NCI-H2227 (cell line): ENCODE results near the gene STIM2.
"Not testable (repeated sequence)": the region's sequence is repeated elsewhere in the genome, so short reads cannot be mapped to it uniquely, and the experiment has no call there.

Source experiments
- DNase-seq: peaks from one replicate; lab custom pipeline; 2025; ENCODE audit not compliant: unreplicated experiment; lab: John Stamatoyannopoulos, UW

The STIM2 gene

DNA sequence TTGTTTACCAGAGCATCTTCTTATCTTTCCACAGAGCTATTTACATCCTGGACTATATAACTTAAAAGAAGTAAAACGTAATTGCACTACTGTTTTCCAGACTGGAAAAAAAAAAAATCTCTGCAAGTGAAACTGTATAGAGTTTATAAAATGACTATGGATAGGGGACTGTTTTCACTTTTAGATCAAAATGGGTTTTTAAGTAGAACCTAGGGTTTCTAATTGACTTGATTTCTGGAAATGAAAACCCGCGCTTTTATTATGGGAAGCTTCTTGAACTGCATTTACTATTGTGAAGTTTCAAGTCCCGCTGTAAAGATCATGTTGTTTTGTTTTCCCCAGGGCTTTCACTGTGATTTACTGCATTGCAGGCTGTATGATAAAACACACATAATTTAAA is 162.7 kb downstream of the STIM2 start:
- DNase-seq: no peak

DNA sequence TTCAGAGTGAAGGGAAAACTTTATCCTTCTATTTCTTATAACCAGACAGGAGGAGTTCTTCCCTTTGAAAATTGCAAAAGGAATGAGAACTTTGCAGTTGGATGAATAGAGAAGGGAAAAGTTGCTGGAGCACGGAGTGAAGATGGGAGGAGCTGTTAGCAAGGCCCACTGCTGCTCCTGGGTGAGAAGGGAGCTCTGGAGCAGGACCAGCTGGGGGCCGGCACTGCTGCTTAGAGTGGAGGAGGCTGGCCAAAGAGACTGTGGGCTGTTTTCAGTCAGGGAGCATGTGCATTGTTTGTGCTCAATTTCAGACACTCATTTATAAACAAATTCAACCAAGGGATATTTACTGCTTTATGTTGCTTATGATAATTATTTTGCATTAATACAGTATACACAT is 164.2 kb downstream of the STIM2 start:
- DNase-seq: no peak

DNA sequence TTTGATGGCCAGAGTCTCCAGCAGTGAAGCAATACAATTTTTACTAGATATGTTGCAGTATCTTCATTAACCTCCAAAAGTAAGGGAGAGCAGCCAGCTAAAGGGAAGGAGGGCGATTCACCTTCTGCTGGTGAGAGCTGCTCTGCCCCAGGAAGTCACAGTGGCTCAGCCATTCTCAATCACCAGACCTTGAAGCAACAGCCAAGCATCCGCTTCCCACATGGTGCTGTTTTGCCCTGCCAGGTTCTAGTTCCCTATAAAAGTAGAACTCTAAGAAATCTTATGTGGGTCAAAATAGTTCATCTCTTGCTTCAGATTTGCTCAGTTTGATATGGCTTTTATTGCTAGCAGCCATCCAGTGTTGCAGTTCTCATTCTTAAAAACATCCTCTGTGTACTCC is 166.8 kb downstream of the STIM2 start:
- DNase-seq: no peak

DNA sequence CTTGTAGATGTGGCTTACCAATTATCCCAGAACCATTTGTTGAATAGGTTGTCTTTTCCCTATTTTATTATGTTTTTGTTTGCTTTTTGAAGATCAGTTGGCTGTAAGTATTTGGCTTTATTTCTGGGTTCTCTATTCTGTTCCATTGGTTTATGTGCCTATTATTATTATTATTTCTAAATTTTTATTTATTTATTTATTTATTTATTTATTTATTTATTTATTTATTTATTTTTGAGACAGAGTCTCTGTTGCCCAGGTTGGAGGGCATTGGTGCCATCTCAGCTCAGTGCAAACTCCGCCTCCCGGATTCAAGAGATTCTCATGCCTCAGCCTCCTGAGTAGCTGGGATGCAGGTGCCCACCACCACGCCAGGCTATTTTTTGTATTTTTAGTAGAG is 174.5 kb downstream of the STIM2 start:
- DNase-seq: not testable (repeated sequence)

DNA sequence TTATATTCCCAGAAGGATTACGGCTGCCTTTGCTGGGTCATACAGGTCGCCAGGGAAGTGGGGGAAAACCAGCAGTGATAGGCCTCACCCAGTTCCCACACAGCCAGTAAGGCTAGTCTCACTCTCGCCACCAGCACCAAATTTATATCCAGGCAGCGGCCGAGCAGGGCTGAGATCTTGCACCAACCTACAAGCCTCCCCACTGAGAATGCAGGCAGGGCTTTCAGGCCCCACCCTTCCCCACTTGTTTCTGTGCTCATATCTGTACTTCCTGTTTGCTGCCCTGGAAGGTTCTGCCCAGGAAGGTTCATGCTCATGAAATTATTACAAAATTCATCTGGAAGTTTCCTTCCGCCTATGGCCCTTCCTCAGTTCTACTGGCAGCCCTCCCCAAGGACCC is 179.7 kb downstream of the STIM2 start:
- DNase-seq: no peak

DNA sequence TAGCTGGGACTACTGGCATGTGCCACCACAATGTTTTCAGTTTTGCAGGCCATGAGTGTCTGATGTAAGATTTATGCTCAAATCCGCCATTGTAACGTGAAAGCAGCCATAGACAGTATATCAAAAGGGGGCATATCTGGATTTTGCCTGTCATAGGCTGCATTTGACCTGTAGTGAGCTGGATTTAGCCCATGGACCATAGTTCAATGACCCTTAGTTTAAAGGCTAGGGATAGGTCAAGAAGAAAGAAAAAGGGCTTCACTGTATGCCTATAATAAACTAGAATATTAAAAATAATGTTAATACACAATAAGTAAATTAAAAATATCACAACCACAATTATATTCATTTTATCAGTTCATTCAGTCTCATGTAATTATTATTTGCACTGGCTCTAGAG is 181.8 kb downstream of the STIM2 start:
- DNase-seq: no peak

DNA sequence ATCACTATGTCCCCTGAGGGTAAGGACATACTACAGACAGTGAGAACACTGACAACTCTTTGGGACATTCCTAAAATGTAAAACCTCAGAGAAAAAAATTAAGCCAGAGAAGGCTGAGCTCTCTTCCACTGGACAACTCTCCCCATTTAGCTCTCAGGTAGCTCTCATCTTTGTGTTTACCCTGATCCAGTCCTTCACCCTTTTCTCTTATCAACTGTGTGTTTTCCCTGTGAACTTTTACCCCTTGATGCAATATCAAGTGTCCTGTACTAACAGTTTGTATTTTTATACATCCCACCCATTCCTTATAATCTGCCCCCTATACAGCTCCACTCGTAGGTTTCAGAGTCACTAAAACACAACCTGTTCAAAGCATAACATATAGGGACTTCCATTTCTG is 182.6 kb downstream of the STIM2 start:
- DNase-seq: no peak

DNA sequence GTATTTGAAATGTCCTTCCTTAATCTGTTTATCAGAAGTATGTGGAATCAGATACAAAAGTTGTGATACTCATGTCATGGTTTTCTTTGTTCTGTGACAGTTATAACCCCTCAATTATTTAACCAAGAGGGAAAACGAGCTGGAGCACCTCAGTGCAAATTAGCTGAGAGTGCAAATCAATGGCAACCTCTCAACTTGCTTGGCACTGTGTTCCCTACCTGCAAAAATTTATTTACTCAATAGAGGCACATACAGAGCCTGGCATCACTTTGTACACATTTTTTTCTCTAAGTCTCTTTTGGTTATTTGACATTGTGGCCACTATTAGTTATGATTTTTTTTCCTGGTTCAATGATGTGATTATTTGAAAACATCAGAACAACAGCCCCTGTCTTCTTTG is 186.2 kb downstream of the STIM2 start:
- no peak for DNase-seq

DNA sequence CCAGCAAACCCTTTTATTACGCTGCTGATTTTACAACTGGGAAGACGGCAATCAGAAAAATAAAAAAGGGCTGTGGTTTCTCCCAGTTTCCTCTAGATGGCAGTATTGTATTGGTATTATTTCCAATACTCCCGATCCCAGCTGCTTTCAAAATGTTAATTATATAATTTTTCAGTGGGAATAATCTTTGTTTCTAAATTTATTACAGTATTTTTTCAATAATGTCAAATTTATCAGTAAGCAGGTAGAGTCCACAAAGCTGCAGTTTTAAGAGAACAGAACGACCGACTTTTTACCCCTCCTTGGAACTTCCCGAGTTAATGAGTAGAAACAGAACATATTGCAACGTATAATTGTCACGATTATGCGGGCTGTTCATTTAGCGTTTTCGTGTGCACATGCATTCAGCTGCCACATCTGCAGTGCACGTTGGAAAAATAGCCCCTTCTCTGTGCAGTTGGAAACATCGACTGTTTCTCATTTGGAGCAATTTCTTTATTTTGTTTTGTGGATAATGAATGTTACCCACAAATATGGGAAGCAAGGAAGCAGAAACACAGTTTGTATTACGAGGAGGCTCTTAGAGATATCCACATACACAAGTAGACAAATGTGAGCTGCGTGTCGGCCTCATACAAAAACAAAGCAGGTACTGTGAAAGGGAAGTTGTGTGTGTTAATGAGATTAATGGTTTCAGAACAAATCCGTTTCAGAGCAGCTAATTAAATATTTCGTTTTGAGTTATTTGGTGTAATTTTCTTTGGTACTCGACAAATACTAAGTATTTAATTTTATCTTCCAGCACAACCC is 188.0 kb downstream of the STIM2 start:
- DNase-seq: peak; percentile 40

DNA sequence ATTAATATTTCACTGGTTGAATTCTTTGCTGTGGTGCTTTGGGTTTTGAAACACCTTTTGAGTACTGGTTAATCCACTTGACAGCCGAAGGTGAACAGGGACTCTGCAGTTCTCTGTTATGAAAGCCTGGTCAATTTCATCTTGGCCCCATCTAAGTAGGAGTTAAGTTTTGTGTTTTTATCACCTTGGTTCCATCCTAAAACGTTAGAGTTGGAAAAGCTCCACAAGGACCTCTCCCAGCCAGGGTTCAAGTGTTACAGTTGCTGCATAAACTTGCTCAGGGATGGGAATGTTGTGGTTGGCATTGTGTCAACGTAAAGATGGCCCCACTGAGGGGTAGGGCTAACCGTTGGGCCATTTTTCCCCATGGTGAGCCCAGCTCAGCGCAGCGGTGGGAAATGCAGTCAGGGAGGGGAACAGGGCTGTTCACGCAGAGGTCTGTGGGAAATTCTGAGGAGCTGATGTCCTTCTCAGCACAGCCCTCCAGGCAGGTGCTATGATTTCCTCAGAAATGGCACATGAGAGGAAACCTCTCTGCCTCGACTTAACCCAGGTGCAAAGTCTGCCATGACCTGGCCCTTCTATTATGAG is 188.7 kb downstream of the STIM2 start:
- DNase-seq: no peak

DNA sequence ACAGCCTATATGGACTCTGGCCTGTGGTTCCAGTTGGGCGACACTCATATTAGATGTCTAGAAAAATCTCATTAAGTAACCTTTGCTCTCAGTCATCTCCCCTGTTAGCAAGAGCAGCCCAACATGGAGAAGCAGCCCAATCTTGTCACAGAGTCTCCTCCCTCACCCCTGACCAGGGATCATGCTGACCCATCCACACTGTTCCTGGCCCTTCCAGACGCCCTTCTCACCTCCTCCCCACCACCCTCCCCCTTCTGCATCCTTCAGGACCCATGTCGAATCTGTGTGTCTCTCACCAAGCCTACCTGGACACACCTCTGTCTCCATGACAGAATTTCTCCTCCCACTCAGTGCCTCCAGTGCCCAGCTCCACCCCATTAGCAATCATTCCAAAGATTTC is 190.1 kb downstream of the STIM2 start:
- no peak for DNase-seq

DNA sequence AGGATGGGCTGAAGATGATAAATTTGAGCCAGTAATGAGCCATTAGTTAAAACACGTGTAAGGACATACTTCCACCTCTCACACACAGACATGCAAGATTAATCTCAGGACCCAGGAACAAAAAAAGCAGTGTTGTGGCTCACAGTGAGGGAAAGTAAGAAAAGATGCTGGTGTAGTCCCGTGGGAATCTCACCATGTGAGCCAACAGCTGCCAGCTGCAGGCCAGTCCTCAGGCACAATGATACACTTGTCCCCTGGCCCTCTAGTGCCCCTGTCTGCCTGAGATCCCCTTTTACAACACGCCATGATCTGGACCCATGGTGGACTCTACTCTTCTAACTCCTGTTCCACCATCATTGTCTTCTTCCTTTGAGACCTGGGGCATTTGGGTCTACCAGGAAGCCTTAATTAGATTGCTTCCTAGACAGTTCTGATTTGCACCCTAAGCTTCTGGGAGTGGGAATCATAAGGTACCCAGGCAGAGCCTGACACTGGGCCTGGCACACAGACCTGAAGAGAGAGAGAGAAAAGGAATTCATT is 194.7 kb downstream of the STIM2 start:
- no peak for DNase-seq

DNA sequence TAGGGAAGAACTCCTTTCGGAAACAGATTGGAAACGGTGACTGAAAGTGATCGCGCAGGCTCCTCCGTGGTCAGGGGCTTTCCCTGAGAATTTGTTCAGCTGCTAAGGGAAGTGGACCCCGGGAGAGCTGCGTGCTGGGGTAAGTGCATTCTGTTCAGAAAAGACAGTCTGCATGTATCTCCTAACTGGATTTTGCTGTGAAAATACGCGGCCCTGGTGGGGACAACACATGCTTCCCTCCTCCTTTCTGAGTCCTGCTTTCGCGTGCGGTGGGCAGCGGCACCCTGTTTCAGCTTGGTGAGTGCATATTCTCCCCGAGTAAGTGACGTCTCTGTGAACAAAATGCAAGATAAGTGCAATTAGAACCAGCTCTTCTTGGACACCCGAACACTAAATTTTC is 195.6 kb downstream of the STIM2 start:
- no peak for DNase-seq

DNA sequence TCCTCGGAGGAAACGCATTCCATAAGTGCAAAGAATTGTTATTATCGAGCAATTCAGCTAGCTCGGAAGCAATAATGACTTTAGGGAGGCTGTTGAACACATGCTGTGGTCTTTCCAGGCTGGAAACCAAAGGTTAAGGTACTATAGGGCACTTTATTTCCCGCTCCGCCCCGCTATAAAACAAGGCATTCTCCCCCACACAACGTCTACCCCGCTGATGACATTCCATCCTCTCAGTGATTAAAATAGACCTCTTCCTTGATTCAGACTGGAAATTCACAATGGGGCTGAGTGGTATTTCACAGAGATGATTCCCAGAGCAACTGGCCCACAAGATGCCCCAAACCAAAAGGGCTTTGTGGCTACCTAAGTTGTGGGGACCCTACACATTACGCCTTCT is 196.4 kb downstream of the STIM2 start:
- no peak for DNase-seq

DNA sequence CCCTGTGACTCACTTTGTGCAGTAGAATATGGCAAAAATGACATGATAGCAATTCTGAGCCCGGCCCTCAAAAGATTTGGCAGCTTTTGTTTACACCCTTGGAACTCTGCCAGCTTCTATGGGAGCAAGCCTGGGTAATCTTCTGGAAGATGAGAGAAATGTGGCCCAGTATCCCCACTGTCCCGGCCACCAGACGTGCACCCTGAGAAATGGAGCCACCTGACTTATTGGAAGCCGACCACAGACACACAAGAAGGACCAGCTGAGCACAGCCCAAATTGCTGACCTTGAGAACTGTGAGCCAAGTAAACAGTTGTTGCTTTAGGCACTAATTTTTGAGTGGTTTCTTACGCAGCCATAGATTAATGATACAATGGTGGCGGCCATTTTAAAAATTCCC is 197.0 kb downstream of the STIM2 start:
- no peak for DNase-seq

DNA sequence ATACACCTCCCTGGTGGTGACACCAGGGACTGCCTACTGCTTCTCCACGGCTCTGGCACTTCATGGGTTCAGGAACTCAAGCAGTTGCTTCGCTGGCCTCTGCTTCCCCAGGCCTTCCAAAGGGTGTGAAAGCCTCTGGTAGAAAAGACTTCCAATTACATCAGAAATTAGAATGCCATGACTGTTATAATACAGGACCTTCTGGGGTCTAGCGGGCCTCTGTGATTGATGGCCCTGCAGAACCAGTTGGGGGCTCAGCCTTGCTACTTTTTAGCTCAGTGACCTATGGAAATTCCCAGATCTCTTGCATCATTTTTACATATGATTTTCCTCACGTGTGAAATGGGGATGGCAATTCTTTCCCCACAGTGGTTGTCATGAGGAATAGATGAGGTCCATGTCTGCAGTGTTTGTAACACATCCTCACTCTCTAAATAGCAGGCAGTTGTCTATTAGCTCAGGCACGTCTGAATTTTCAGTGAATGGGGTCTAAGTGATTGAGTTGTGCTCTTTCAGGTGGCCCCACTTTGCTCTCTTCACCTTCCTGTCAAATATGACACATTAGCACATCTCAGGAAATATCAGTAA is 198.3 kb downstream of the STIM2 start:
- no peak for DNase-seq

DNA sequence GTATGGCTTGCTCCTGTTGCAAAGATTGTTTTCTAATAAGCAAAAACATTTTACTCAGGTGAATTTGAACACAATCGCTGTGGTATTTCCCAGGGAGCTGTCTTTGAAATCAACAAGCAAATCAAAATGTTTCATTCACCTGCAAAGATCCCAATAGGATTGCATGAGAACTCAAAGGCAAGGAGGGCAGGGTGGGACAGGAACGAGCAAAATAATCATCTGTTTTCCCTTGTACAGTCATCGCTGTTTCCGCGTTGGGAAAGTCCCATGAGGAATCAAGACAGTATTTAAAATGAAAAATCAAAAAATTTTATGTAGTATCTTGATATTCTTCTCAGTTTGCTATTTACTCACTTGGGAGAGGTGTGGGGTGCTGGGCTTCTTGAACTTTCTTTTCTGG is 198.8 kb downstream of the STIM2 start:
- DNase-seq: no peak

DNA sequence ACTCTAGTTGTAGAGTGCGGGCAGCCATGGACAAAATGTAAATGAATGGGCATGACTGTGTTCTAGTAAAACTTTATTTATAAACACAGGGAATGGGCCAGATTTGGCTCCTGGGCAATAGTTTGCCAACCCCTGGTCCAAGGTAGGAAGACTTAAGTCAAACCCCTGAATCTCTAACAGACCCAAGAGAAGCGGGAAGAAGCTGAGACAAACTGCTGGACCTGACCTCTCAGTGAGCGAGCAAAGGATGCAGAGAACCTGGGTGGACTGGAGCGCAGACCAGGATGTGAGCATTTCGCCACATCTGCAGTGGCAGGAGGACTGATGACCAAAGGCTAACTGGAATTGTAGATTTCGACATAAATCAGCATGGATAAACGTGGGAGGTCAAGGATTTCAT is 201.6 kb downstream of the STIM2 start:
- no peak for DNase-seq

DNA sequence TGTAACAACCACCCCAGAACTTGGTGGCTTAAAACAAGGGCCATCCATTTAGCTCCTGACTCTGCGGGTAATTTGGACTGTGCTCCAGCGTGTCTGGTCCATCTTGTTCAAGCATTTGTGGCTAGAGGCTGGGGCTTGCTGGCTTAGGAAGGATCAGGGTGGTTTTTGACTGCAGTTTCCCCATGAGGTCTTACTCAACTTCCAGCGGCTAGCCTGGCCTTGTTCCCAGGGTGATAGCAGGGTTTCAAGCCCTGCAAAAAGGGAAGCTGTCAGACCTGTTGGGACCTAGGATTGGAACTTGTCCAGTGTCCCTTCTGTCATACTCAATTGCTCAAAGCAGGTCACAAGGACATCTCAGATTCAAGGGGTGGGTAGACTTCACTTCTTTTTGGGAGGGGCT is 205.9 kb downstream of the STIM2 start:
- DNase-seq: no peak

DNA sequence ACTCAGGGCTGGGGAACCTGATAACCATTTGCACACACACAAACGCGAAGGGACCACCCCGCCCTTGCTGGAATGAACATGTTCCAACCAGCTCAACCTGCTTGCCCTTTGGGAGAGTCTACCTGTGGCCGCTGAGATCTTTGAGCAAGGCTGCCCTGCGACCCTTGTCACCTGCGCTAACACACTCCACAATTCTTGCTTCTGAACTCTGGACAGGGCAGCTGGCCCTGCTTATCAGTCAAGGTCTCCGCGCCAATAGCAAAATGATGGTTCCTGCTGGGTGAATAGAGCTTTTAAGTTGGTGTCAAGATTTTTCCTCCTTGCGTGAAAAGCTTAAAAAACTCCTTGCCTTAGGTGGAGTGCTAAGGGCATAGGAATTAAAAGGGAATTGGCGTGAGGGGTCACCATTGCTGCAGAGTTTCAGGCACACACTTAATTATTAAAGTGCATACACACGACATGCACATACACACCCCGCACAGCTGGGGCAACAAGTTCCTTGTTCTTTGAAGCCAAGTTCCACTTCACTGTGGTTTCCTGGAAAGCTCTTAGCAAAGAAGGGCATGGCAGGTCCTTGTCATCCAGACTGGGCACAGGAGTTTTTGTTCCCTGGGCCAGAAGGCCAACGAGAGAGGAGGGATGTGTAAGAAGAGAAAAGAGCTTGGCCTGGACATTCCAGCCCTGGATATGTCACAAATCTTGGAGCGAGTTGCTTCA is 207.7 kb downstream of the STIM2 start:
- DNase-seq: no peak
